Mucosa of gallbladder (tissue), 1 donor: ENCODE data around the gene DAW1. TPM values are rescaled to one million over a fixed set of nuclear protein-coding genes. Genes with fewer than 3 reads are reported as not detected.
"Not testable (repeated sequence)": the region's sequence is repeated elsewhere in the genome, so short reads cannot be mapped to it uniquely, and the experiment has no call there.

ENCODE experiments used
- DNase-seq: peaks from one replicate; pipeline ENCODE4 v3.0.0-alpha.2; 2020; ENCODE audit warnings: low spot score
- total RNA-seq: library from RNA; stranded (reverse); gene quantifications from one replicate; pipeline ENCODE4 v1.2.1, GENCODE V29; 2021
- donor health status: DM: no; HTN: no; CAD: no.

DAW1 gene
- total RNA-seq, 1 donor from 2014 or later: not detected

DNA sequence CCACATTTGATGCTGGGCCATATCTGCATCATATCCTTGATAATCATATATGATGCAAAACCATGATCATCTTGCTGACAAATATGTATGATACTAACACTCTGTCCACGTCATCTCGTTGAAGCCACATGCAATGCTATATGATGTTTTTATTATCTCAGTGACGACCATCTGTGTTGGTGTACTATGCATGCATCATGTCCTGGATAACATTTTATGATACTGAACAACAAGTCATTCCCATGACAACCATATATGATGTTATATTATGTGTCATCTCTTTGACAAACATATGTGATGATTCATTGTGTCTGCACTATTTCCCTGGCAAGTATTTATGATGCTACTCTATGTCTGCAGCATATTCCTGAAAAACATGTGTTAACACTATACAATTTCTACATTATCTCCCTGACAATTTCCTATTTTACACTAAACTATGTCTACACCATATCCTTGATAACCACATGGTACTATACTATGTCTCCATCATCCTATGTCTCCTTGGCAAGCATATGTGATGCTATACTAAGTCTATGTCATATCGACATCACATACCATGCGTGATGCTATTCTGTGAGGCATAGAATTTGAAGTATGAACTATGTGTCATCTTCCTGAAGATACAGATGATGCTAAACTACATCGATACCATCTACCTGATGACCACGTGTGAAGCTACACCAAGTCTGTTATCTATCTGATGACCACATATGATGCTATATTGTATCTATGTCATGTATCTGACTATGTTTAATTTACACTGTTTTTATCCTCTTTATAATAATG, 37.0 kb downstream of the DAW1 start:
- DNase-seq: no peak

DNA sequence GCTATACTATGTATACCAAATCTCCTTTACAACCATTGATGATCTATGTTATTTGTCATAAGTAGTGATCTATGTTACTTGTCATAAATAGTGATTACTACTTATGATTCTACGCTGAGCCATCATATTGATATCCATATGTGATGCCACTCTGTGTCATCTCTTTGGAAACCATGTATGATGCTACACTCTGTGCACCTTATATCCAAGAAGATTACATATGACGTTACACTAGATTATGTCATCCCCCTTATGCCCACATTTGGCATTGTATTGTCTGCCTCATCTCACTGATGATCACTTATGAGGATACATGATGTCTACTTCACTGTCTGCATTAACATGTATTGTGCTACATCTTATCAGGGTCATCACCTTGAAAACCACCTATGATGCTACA, 42.9 kb downstream of the DAW1 start:
- no peak for DNase-seq

DNA sequence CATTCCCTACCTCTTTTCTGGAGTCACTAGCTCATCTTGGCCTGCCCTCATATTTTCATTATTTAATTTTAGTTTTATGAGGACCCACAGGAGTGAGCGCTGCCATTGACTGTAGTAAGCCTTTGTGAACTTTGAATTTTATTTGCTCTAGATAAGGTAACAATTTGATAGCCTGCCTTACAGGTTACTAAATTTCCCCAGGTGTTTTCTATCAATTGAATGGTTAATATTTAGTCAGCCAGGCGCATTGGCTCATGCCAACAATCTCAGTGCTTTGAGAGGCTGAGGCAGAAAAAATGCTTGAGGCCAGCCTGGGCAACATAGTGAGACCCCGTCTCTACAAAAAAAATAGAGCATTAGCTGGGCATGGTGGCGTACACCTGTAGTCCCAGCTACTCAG, 50.2 kb downstream of the DAW1 start:
- peak; percentile 16 for DNase-seq

DNA sequence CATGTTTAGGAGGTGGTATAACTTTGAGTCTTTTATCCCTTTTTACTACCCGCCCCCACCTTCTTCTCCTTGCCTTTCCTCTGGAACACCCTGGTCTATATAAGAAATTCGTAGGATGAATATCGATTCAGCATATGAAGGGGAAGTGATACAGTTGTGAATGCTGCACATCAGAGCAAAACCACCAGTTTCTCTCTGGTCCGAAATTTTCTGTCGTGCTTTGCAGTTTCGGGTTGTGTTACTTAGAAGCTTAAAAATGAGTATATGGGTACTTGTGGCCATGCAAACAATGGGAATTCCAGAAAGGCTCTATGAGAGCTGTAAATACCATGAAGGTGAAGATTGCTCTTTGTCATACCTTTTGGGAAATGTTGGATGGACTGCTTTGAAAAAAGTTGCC, 60.6 kb downstream of the DAW1 start:
- no peak for DNase-seq

DNA sequence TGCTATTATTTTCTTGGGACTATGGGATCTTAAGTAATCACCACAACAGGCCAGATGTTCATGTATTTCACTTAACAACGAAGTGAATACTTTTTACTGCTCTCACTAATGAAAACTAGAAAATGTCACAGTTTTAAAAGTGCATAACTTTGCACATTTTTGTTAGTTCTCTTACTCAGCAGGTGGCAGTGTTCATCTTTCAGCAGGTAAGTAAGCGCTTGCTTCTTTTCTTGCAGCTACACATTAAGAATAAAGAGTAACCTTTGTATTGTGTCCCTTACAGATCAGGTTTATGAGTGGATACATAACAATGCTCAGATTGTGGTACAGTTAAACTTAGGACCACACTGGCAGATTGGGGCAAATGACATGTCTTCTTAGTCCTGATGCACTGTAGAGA, 61.0 kb downstream of the DAW1 start:
- DNase-seq: no peak

DNA sequence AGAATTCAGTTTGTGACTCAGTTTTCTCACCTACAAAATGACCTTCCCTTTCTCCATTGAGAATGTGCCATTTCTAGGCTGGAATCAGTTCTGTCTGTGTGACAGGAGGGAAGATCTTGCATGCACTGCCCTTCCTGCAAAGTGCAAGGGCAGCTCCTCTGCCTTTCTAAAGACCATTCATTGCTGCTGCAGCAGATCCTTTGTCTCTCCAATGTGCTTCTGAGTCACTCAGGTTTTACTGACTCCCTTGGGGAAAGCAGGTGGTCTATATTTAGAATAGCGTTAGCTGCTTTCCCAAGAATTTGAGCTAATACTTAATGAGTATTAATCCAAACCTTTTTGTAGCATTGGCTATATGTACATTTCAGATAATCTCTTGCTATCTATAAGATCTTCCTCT, 62.5 kb downstream of the DAW1 start:
- no peak for DNase-seq

DNA sequence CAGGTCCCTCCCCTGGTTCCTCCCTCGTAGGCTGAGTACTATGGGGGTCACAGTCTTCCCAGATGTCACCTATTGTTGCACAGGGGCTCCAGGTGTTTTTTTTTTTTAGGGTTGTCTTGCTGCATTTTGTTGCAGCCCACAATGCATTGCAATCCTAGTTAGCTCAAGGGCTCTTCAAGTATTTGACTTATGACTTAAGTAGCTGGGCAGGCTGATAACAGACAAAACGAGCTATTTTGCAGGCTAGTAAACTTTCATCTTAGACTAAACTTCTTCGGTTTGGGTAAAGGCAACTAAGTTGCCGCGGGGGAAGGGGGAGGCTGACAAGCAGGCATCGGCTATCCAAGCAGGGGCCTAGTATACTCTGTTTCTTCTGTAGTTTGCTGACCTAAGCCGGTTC, 64.8 kb downstream of the DAW1 start:
- DNase-seq: not testable (repeated sequence)

DNA sequence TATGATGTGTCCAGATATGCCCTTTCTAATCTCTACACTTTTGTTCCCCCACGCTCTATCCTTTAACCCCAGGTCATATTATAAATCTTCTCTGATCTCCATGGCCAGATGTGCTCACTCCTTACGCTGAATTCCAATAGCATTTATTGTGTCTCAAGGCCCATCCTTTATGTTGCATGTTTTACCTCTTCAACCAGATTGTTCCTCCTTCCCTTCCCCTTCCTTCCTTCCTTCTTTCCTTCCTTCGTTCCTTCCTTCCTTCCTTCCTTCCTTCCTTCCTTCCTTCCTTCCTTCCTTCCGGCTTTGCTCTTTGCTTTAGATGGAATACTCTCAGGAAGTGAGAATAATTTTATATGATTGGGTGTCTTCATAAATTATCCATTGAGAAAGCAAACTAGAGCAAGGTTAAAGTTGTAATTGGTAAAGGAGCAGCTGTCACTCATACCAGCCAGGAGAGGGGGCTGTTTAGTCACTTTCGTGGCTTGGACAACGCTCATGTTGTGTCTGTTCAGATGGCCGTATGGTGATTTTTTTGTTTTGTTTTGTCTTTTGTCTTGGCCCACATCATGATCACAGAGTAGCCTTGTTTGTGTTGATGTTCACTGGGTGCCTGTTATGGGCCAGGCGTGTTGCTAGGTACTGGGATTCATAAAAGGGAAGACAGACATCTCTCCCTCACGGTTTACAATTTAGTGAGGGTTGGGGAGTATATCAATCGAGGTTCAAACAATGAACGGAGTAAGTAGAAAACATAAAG, 68.0 kb downstream of the DAW1 start:
- no peak for DNase-seq

DNA sequence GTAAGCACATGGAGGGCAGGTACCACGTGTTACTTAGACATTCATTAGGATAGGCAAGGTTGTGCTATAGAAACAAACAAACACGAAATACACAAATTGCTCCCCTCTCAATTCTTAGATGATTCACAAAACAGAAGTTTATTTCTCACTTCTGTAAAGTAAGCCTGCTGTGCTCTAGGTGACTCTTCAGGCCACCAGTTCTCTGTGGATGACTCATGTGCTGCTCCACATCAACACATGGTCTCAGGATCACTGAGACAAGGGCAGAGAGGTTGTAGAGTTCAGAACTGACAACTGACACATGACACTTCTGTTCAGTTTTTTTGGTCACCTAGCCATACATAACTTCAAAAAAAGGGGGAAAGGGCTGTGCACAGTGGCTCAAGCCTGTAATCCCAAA, 70.6 kb downstream of the DAW1 start:
- DNase-seq: no peak

DNA sequence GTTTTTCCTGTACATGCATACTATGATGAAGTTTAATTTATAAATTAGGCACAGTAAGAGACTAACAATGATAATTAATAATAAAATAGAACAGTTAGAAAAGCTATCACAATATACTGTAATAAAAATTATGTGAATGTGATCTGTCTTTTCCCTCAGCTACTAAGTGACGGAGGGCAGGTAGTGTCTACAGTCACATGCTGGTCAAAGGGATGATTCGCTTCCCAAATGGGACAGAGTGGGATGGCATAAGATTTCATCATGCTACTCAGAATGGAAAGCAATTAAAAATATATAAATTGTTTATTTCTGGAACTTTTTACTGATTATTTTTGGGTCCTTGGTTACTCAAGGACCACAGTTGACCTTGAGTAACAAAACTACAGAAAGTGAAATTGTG, 71.5 kb downstream of the DAW1 start:
- DNase-seq: no peak

DNA sequence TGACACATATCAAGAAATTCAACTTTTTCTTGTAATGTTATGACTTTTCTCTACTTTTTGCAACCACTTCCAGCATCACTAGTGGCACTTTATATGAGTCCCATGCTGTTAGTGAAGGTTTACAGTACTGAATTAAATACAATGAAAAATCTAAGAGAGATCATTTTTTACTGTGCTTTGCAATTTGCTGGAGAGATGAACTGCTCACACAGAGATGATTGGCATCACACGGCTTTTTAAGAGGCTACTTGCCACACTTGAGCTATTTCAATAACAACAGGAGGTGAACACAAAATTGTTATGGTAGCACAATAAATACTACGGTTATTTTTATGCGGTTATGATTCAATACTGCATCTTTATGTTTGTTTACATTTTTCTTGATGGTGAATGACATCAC, 88.9 kb downstream of the DAW1 start:
- no peak for DNase-seq

DNA sequence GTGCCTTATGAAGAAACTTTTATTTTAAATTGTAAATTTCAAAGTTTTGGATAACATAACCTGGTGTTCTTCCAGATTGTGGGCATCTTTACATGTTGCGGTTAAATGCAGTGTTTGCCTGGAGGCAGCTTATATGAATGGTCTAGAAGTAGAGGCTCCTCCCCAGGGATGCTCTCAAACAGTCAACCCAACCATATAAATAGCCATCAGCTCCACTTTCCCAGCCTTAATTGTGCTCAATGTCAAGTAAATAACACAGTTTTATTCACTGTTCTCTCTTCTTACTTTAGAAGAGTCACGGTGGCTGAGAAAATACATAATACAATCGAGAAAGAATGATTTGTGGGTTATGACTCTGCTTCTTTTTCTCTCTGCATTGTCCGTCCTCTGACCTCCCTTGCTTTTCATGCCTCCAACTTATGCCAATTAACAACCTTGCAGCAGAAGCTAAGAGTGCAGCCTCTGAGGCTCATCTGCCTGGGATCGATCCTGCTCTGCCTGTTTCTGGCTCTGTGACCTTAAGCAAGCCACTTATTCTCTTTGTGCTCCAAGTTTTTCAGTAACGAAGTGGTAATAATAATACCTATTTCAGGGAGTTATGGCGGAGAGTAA, 100.3 kb downstream of the DAW1 start:
- DNase-seq: no peak

DNA sequence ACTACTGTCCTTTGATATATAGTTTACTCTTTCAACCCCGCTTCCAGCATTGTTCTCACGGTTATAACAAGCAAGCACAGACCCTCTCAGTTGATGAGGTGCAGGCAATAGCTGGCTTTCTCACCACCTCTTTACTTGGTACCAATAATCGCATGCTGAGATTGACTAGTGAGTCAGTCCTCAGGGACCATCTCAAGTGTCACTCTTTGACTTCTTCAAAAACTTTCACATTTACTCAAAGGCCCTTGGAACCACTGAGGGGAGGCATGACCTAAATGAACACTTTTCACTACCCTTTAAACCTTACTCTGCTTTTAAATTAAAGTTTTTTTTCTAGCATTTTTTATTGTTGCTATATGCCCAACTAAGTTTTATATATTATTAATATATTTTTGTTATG, 101.8 kb downstream of the DAW1 start:
- DNase-seq: no peak

Other genes starting within 250 kb of the DAW1 start
- gene SCYGR5, start 204.8 kb upstream of the DAW1 start, total RNA-seq: not detected
- gene SLC19A3, start 153.6 kb upstream of the DAW1 start, total RNA-seq: 87.4 TPM
- not detected for gene SCYGR6, start 146.9 kb upstream of the DAW1 start, total RNA-seq
- gene SCYGR7, start 143.3 kb upstream of the DAW1 start, total RNA-seq: not detected
- gene SCYGR8, start 125.7 kb upstream of the DAW1 start, total RNA-seq: not detected
- gene CCL20, start 57.8 kb upstream of the DAW1 start, total RNA-seq: 1.0 TPM